Ammon's horn (tissue), 1 donor: ENCODE measurements around the gene CELF1.
A peak's percentile ranks its signal among the peaks of the same experiment; 100 is the strongest.

Source experiments
- DNase-seq: peaks from one replicate; pipeline ENCODE4 v3.0.0-alpha.2; 2016; ENCODE audit warnings: low spot score

CELF1 gene

DNA sequence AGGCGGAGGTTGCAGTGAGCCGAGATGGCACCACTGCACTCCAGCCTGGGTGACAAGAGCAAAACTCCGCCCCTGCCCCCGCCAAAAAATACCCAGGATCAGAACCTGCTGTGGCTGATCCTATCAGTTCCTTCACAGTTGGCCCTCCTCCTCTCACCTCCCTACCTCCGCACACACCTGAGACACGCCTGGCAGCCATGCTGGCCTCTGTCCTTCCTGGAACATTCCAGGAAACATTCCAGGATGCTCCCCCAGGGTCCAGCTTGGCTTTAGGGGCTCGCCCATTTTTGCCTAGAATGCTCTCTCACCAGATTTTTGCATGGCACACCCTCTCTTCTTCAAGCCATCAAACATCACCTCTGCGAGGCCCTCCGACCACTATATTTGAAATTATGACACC is 106.1 kb downstream of the CELF1 start:
- no peak for DNase-seq

GRCh38 chr11:47445840-47446239 is 107.1 kb downstream of the CELF1 start:
- DNase-seq: no peak

DNA sequence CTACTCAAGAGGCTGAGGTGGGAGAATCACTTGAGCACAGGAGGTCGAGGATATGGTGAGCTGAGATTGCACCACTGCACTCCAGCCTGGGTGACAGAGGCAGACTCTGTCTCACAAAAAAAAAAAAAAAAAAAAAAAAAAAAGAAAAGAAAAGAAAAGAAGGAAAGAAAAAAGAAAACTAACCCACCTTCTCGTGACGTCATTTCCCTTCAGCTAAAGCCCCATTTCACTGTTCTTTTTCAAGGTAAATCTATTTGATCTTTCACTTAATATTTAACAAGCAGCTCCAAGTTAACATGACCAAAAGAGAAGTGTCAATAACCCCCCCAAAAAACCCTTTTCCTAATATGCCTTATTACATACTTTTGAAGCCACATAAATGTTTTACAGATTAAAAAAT is 109.1 kb downstream of the CELF1 start:
- no peak for DNase-seq

DNA sequence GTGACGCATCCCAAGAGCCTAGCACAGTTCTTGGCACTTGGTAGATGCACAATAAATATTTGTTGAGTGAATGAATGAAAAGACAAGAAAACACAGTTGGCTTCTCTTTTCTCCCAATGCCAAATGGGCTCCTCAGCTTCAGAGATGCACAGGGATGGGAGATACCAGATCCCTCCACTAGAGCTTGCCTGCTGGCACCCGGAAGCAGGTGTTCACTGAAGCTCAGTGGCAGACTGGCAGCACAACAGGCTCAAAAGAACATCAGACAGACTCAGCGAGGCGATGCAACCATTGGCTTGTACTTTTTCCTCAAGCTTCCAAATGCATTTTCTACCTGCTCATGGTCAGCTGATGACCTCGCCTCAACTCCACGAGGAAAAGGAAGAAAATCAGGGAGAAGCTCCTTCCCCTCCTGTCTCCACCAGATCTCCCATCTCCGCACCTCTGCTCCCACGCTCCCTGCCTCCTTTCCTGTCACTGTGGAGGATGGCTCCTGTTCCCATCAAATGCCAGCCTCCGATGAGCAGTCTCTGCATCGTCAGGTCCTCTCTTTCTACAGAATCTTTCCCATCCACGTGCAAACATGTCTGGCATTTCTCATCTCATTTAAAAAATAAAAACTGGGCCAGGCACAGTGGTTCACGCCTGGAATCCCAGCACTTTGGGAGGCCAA is 109.8 kb downstream of the CELF1 start:
- DNase-seq: peak; percentile 69

DNA sequence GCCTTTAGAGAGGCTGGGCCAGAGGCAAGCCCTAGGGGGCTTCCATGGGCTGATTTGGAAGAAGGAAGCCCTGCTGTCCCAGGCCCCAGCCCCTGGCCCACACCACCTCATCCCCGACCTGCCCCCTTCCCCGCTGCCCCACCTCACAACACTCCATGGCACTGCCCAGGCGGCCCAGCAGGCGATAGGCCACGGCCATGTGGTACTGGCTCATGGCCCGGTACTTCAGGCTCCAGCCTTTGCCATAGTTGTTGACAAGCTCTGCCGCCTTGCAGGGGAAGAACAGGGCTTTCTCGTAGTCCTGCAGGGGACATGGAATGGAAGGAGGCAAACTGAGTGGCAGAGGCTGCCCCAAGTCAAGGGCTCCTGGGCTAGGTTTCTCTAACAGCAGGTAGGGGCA is 110.4 kb downstream of the CELF1 start:
- peak; percentile 54 for DNase-seq

- no peak for DNase-seq
Measured at GRCh38 chr11:47441421-47441820, 111.5 kb downstream of the CELF1 start.

- DNase-seq: no peak
Measured at GRCh38 chr11:47440054-47440476, 112.9 kb downstream of the CELF1 start.

- DNase-seq: no peak
Measured at GRCh38 chr11:47438721-47439120, 114.2 kb downstream of the CELF1 start.

DNA sequence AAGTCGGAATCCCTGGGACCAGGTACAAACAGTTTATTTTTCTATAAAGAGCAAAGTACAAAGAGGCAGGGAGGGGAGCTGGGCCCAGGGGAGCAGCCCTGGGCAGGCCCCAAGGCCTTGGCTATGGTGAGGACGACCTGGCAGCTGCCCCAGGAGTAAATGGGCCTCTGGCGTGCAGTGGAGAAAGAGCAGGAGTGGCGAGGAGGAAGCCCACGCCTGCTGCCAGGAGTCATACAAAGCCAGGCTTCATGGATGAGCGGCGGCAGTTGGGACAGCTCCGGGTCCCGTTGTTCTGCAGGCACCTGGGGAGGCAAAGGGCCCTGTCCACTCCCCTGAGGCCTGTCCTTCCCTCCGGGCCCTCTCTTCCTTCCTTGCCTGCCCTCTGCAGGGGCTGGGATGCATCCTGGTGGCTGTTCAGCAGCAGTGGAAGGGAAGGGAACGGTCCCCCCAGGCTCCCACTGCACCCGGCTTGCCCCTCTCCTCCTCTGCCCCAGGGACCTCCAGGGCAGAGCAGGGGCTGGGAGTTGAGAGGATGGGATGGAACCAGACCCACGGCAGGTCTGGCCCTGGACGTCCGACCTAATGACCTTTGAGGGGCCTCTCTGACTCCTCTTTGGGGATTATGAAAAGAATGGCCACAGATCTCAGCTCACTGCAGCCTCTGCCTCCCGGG is 115.0 kb downstream of the CELF1 start:
- peak; percentile 57 for DNase-seq

DNA sequence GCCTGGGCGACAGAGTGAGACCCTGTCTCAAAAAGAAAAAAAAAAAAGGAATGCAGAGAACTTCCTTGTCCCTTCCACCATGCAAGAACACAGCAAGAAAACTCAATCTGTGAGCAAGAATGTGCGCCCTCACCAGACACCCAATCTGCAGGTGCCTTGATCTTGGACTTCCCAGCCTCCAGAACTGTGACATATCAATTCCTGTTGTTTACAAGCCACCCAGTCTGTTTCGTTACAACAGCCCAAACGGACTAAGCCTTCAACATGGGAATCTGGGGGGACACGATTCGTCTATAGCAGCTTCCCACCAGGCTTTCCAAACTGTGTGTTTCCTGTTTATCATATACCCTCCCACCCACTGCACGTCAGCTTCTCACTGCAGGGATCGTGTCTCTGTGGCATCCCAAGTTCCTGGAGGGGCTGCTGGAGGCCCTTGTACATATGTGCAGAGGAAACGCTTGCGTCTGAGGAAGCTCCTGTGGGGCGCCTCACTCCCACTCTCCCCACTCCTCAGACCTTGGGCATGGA is 115.7 kb downstream of the CELF1 start:
- DNase-seq: no peak

- DNase-seq: no peak
Measured at GRCh38 chr11:47436726-47437125, 116.2 kb downstream of the CELF1 start.

DNA sequence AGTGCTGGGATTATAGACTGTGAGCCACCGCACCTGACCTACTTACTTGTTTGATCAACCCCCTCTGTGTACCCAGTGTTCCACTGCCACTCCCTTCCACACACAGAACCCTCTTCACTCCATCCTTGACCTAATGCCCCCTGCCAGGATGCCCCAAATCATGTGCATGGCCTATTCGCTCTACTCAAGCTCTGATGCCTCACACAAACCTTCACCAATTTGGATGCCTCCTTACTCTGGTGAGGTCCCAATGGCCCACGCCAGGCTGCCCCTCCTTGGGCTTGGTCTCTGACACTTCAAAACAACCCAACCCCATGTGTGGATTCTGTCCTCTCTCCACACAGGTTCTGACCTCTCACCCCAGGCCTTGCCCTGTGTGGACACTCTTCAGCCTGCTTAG is 117.2 kb downstream of the CELF1 start:
- no peak for DNase-seq

GRCh38 chr11:47434011-47434786 is 118.7 kb downstream of the CELF1 start:
- peak; percentile 47 for DNase-seq

DNA sequence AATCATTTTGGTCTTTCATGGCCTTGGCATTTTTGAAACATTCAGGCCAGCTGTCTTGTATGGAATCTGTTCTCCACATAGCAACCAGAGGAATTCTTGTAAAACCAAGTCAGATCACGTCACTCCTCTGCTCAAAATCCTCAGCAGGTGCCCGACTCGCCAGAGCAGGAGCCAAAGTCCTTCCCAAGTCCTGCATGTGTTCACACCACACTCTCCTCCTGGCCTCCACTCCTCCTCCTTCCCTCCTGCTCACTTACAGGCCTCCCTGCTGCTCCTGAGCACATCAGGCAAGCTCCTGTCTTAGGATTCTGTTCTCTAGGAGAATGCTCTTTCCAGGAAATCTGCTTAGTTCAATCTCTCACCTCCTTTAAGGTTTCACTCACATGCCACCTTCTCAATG is 119.8 kb downstream of the CELF1 start:
- no peak for DNase-seq

DNA sequence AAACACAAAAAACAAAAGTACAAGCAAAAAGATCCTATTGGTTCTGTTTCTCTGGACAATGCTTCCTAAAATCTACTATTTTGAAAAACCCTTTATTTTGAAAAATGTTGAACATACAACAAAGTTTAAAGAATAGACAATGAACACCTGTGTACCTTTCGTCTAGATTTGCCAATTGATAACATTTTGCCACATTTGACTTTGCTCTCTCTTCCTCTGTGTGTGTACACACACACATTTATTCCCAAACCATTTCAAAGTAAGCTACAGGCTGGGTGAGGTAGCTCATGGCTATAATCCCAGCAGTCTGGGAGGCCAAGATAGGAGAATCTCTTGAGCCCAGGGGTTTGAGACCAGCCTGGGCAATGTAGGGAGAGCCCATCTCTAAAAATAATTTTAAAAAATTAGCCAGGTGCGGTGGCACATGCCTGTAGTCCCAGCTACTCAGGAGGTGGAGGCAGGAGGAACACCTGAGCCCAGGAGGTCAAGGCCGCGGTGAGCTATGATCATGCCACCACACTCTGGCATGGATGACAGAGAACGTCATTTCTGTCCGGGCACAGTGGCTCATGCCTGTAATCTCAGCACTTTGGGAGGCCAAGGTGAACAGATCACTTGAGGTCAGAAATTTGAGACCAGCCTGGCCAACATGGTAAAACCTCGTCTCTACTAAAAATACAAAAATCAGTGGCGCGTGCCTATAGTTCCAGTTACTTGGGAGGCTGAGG is 121.4 kb downstream of the CELF1 start:
- no peak for DNase-seq

- DNase-seq: no peak
Measured at GRCh38 chr11:47430524-47430923, 122.4 kb downstream of the CELF1 start.

DNA sequence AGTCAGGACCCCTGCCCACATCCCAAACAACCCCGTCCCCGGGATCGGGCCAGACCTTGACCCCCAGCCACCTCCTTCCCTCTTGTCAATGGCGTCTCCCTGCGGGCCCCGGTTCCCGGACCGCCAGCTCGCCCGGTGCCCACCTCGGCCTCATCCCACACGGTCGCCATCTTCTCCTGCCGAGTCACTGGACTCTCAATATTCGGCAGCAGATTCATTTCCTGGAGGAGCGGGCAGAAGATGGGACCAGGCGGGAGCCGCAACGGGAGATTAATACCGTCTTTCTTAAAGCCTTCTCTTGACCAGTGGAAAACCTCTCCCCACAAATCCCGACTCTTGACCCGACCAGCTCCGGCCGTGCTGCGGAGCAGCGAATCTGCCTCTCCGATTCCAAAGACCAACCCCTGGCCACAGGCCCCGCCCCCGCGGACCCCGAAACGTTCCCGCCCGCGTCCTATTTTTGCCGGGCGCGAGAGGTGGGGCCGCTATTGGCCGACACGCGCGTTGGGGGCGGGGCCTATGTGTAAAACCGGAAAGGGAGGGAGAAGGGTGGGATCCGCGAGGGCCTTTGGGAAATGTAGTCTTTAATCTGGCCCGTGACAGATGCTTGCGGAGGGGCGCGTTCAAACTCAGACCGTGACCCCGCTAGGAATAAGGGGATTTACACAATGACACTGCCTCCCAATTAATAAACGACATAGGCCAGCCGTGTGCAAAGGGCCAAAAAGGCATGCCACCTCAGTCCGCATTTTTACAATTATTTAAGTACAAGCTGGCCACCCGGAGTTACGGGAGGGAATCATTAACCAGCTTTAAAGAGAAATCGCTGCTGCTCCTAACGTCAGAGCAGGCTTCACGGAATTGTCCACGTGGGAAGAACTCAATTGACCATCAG is 126.6 kb downstream of the CELF1 start, which contains the start of gene PSMC3:
TSS of gene PSMC3 (minus strand) at position 378 of the 895 bp plus-strand sequence. CDS start at position 218, 160 bp downstream.
- peak; percentile 98 for DNase-seq

- no peak for DNase-seq
Measured at GRCh38 chr11:47425611-47426010, 127.3 kb downstream of the CELF1 start.

- no peak for DNase-seq
Measured at GRCh38 chr11:47418454-47419259, 134.3 kb downstream of the CELF1 start.

DNA sequence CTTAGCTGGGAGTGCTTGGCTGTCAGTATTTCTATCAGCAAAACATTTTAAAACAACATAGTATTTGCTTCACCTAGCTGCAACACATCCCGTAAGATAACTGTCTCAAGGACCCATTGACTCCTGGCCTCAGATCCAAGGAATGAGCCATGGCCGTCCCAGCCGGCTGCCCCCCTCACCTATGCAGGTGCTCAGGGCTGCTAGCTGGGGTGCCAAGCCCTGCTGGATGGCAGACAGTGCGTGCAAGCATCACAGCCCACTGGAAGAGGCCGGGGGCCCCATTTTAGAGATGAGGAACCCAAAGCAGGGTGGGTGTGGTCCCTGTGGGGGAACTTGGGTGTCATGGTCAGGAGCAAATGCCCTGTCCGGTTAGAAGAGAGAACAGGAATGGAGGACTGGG is 135.2 kb downstream of the CELF1 start:
- DNase-seq: no peak
